Activated CD8-positive, alpha-beta memory T cell treated with anti-CD3 and anti-CD28 coated beads, Interleukin-2, amount 50 U/mL, for 24 hours (primary cell): ENCODE results near the gene NRAS.
"Not testable (repeated sequence)": the region's sequence is repeated elsewhere in the genome, so short reads cannot be mapped to it uniquely, and the experiment has no call there.

ENCODE experiments used
- DNase-seq: peaks from one replicate; pipeline ENCODE4 v3.0.0-alpha.2; 2020; ENCODE audit errors: extremely low read depth

Gene NRAS

DNA sequence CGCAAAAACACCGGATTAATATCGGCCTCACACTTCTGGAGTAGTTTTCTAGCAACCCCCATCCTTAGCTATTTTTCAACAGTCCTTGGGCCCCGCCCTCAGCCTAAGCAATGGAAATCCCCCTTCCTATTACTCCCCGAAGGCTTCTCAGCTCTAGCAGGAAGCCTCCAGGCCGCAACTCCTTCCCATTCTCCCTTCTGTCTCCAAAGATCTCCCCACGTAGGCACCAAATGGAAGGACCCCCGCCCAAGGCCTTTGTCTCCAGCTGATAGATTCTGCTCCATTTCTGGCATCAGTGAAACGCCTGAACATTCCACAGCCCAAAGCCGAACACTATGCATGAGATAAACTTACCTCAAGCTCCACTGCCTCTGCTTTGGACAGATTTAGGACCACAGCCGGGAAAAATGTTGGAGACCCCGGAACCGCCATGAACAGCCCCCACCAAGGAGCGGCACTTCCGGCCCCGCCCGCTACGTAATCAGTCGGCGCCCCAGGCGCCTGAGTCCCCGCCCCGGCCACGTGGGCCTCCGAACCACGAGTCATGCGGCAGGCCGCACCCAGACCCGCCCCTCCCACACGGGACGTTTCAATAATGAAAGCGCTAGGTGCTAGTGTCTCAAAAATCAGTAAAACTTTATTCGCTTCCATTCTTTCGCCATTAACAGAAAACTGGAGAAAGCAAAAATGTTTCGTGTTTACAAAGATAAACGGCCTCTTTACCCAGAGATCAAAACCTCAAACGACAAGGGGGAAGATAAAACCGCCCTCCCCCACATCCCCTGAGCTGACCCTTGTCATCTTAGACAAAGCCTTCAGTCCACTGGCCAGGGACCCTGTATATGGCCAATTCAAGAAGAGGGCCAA is at the start of gene NRAS:
NRAS (minus strand) TSS at position 468 of the 867 bp plus-strand sequence. CDS start 611 bp downstream, outside the sequence.
- DNase-seq = peak; percentile 86

DNA sequence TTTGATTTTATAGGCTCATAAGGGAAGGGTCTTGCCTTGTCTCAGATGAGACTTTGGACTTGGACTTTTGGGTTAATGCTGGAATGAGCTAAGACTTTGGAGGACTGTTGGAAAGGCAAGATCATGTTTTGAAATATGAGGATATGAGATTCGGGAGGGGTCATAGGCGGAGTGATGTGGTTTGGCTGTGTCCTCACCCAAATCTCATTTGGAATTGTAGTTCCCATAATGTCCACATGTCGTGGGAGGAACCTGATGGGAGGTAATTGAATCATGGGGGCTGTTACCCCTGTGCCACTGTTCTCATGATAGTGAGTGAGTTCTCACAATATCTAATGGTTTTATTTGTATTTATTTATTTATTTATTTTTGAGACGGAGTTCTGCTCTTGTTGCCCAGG is 48.1 kb upstream of the NRAS start:
- DNase-seq = no peak

GRCh38 chr1:114758256-114758832 is 41.8 kb upstream of the NRAS start:
- DNase-seq = no peak

DNA sequence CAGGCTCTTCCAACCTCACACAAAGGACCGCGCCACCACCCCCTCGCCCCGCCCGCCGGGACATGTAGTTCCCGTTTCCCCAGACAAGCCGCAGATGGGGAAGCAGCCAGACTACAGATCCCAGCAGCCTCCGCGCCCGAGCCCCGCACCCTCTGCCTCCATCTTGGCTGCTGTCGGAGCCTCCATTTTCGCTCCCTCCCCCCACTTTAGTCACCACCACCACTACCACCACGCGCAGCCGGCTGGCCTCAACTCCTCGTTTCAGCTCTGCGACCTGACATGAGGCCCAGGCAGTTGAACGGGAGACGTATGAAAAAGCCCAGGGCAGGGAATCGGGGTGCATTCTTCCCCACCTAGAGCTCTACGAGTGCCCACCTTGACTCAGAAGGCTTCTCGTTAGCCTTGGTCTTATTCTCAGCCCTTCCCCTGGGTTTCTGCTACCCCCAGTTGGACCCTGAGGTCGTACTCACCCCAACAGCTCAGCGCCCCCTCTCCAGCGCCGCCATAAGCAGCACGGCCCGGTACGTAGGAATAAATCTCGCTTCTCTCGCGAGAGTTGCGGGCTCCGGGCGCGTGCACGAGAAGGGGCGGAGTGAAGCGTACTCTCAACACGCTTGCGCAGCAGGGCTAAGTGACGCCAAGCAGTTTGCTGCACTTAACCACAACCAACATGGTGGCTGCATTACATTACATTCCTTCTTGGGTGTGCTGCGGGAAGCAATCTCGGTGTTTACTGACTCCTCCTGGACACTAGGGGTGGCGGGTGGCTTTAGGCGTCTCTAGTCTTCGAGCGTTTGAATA is 41.1 kb upstream of the NRAS start, which contains the start of gene CSDE1:
CSDE1 (minus strand) TSS at position 530 of the 801 bp plus-strand sequence. CDS start 18,094 bp downstream, outside the sequence.
- peak; percentile 93 for DNase-seq

DNA sequence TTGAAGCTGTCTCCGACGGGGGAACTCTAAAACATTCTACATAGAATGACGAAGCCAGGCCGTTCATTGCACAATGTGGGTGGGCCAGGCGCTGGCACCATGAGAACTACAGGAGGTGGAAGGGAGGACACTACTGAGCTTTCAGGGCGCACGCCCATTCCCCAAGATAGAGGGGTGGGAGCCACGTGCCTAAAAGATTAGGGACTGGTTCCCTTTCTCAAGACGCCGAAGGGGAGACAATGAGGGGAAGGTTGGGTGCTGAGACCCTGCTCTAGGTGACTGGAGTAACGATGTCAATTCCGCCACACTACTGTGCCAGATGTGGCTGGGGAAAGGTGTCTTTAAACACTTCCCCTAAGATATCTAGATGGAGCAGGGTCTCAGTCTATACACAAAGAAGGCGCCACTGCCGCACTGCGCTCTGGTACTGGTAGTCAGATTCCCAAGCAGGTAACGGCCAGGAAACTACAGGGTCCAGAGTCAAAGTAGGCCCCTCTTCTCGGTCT is 40.4 kb upstream of the NRAS start:
- no peak for DNase-seq

GRCh38 chr1:114756009-114756892 is 39.7 kb upstream of the NRAS start:
- DNase-seq = no peak

DNA sequence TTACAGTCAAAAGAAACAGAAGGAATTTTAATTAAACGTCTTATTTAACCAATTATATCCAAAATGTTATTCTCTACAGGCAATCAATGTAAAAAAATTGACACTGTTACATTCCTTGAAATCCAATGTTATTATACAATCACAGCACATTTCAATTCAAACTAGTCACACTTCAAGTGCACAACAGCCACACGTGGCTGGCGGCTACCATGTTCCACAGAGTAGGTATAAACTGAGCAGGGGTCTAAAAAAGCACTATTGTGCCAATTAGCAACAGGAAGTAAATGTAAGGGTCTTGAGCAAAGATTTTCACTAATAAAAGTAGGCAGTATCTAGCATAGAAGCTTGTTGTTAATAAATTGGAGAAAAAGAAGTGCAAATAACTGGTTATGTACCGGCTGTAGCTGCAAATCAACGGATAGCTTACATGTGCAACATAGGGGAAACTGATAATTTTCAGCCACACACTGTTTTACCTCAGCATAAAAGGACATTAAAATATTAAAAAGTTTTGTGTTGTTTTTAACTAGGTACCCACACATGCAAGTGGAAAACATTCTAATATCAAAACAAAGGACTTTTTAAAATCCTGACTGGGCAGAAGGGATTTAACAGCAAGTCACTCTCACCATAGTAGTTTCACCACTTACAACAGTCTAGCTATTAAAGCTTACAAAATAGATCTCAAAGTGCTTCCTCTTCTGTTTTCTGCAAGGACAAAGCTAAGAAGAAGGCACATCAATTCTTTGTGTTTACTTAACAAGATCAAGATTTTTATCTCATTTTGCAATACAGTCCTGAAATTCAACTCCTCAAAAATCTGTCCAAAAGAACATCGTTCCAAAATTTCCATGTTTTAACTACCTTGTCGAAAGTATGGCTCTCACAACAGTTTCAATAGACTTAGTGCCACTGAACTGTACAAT is 38.7 kb upstream of the NRAS start:
- no peak for DNase-seq

- DNase-seq = not testable (repeated sequence)
These were observed 37.1 kb upstream of the NRAS start for GRCh38 chr1:114753702-114754101.

GRCh38 chr1:114753143-114753542 is 36.6 kb upstream of the NRAS start:
- no peak for DNase-seq

DNA sequence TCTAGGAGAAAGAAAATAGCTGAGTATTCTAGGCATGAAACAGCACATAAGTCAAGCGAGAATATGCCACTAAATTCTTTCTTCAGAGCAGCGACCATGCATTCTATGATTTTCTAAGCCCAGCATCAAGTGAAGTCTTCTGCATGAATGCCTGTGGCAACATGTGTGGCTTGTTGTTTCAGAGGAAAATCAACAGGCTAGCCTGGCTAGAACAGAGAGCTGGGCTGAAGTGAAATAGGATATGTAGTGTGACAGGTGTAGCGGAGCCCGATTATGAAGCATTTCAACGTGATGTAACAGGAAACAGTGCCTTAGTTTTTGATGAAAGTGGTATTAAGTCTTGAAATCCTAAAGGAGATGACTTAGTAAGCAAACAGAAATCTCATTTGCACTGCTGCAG is 34.2 kb upstream of the NRAS start:
- DNase-seq = no peak

GRCh38 chr1:114749835-114750234 is 33.3 kb upstream of the NRAS start:
- no peak for DNase-seq

GRCh38 chr1:114746450-114747121 is 30.0 kb upstream of the NRAS start:
- no peak for DNase-seq

- no peak for DNase-seq
These were observed 28.7 kb upstream of the NRAS start for GRCh38 chr1:114745291-114745690.

DNA sequence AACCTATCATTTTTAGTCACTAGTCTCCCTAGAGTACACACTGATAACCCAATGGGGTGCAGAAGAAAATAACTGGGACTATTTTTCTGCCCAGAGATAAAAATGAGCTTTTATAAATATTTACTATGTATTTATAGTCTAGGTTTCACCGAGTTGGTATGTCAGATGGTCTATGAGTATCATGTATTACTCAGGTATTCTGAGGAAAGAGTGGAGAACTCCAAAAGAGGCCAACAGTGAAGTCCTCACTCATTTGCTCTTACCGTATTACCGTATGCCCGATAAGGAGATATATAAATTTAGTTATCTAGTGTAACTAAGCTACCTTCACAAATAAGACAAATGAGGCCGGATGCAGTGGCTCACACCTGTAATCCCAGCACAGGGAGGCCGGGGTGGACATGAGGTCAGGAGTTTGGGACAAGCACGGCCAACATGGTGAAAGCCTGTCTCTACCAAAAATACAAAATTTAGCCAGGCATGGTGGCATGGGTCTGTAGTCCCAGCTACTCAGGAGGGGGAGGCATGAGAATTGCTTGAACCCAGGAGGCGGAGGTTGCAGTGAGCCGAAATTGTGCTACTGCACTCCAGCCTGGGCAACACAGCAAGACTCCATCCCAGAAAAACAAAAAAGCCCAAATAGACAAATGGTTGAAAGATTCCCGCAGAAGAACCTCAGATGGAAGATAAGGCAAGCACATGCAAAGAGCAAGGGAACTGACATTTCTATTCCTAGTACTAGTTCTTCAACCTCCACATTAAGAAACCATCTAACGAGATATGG is 25.6 kb upstream of the NRAS start:
- no peak for DNase-seq

- no peak for DNase-seq
These were observed 23.8 kb upstream of the NRAS start for GRCh38 chr1:114740331-114740730.

DNA sequence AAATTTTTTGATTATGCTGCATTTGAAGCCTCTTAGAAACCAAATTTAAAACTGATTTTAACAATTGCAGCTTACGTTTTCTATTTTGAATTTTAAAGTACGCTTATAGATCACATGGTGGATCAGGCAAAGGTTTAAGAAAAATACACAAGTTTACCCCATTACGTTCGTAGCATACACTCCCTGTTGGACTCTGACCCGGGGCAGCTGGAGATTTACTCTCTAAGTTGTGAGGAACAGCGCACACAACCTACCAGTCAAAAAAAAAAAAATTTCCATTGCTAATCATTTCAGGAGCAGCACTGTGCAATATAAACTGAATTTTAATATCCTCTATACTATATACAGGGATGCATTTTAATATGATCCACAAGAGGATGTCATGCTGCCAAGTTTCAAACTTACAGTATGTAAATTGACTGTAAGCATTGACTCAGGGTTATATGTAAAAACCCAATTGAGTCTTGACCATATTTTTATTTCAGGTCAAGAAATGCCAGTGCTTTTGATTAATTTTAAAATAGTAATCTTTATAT is 20.8 kb upstream of the NRAS start:
- DNase-seq = no peak

GRCh38 chr1:114735479-114735878 is 18.9 kb upstream of the NRAS start:
- DNase-seq = no peak

DNA sequence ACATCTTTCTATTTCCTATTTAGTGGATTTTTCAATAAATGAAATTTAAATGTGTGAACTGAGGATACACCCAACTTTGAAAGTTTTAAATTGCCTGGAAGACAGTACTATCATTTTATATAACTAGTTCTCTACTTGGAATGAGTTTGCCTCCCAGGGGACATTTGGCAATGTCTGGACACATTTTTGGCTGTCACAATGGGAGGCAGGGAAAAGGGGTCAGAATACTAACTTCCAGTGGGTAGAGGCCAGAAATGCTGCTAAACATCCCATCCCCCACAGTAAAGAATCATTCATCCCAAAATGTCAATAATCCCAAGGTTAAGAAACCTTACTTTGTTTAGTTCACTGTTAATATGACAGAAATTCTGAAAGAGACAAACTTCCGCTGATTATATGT is 13.2 kb upstream of the NRAS start:
- DNase-seq = no peak
